K562 (cell line): ENCODE measurements around the gene CYS1. TPM values are rescaled to one million over a fixed set of nuclear protein-coding genes. Genes with fewer than 3 reads are reported as not detected.

ENCODE experiments used
- BCOR ChIP-seq: fragments of 450-650 bp; IDR thresholded peaks from 2 replicates; pipeline ENCODE4 v1.6.1; 2016
- BRD9 ChIP-seq: fragments of 450-650 bp; IDR thresholded peaks from 2 replicates; pipeline ENCODE4 v1.6.1; 2018; ENCODE audit warnings: low read depth; ENCODE audit not compliant: partially characterized antibody
- CC2D1A ChIP-seq: fragments of 450-650 bp; IDR thresholded peaks from 2 replicates; pipeline ENCODE4 v1.6.1; 2017; ENCODE audit warnings: mild to moderate bottlenecking
- FOSL1 ChIP-seq: fragments of 200-800 bp; sonication (Bioruptor generic); conservative IDR thresholded peaks from 2 replicates; pipeline ENCODE4 v1.6.1; 2016; ENCODE audit warnings: missing genetic modification characterization, missing compliant biosample characterization
- FOXM1 ChIP-seq, 2 experiments: fragments of 450-650 bp in 1 of 2; sonication (generic) in 1 of 2; formaldehyde crosslinking in 1 of 2; IDR thresholded peaks; 2 replicates each; pipeline versions ENCODE4 v1.6.1 to v1.9.0; 2017 to 2022; ENCODE audit warnings: low read depth in 2 of 2, mild to moderate bottlenecking in 2 of 2, missing genetic modification reagents in 1 of 2, moderate library complexity in 1 of 2
- GTF3C2 ChIP-seq: IDR thresholded peaks from 3 replicates; pipeline ENCODE4 v1.6.1; 2011; ENCODE audit warnings: borderline replicate concordance, mild to moderate bottlenecking, moderate library complexity; ENCODE audit not compliant: insufficient read length; ENCODE audit errors: extremely low read depth
- KDM1A ChIP-seq, 2 experiments: fragments of 450-650 bp; IDR thresholded peaks; 2 replicates each; pipeline ENCODE4 v1.6.1; 2016; ENCODE audit warnings: mild to moderate bottlenecking in 2 of 2
- KDM4B ChIP-seq, 2 experiments: fragments of 450-650 bp in 1 of 2; sonication (generic) in 1 of 2; IDR thresholded peaks; 2 replicates each; pipeline ENCODE4 v1.6.1; 2016 to 2017; ENCODE audit warnings: borderline replicate concordance in 2 of 2, antibody characterized with exemption in 1 of 2, low read depth in 1 of 2, mild to moderate bottlenecking in 1 of 2
- MIER1 ChIP-seq: fragments of 450-650 bp; IDR thresholded peaks from 2 replicates; pipeline ENCODE4 v1.6.1; 2016; ENCODE audit warnings: antibody characterized with exemption, mild to moderate bottlenecking, low read depth
- NFATC3 ChIP-seq: fragments of 450-650 bp; IDR thresholded peaks from 2 replicates; pipeline ENCODE4 v1.6.1; 2017; ENCODE audit warnings: mild to moderate bottlenecking
- RBM25 ChIP-seq: fragments of 200-400 bp; formaldehyde crosslinking; IDR thresholded peaks from 2 replicates; pipeline ENCODE4 v1.6.1; 2018; ENCODE audit warnings: low read length, low read depth, moderate library complexity; ENCODE audit not compliant: severe bottlenecking
- USF2 ChIP-seq: sonication (generic); formaldehyde crosslinking; IDR thresholded peaks from 2 replicates; pipeline ENCODE4 v1.5.0; 2020; ENCODE audit warnings: missing genetic modification reagents
- ZFP36 ChIP-seq: fragments of 150-350 bp; IDR thresholded peaks from 2 replicates; pipeline ENCODE4 v1.6.1; 2018; ENCODE audit warnings: low read length, low read depth; ENCODE audit not compliant: partially characterized antibody
- ZNF12 ChIP-seq: sonication (generic); formaldehyde crosslinking; IDR thresholded peaks from 2 replicates; pipeline ENCODE4 v1.4.0; 2020; ENCODE audit warnings: mild to moderate bottlenecking, missing genetic modification reagents
- ZNF592 ChIP-seq: fragments of 450-650 bp; IDR thresholded peaks from 2 replicates; pipeline ENCODE4 v1.6.1; 2017; ENCODE audit warnings: antibody characterized with exemption, mild to moderate bottlenecking
- ZNF639 ChIP-seq, 2 experiments: fragments of 200-800 bp in 1 of 2; sonication (Bioruptor generic) in 1 of 2; sonication (generic) in 1 of 2; formaldehyde crosslinking in 1 of 2; IDR thresholded peaks in 1 of 2; conservative IDR thresholded peaks in 1 of 2; 2 replicates each; pipeline versions ENCODE4 v1.5.0 to v1.6.1; 2016 to 2020; ENCODE audit warnings: missing compliant biosample characterization in 1 of 2, missing genetic modification characterization in 1 of 2, missing genetic modification reagents in 1 of 2
- ZNF764 ChIP-seq: fragments of 250-450 bp; sonication (Bioruptor Pico); IDR thresholded peaks from 2 replicates; pipeline ENCODE4 v1.4.0; 2020; ENCODE audit warnings: low read depth, mild to moderate bottlenecking, moderate library complexity
- polyA plus RNA-seq, 8 experiments: library from polyadenylated mRNA; depleted of rRNA in 4 of 8; stranded (reverse) in 5 of 8; unstranded in 3 of 8; fragments of >200 nt; fragmentation: Nextera tagmentation in 2 of 8; fragmentation: Illumina TruSeq in 1 of 8; extraction: Ambion mirVana in 2 of 8; extraction: Trizol in 1 of 8; gene quantifications; 2 replicates each; pipeline versions ENCODE4 v1.2.1 to v1.2.3, GENCODE V29; 2011 to 2014; ENCODE audit warnings: inconsistent platforms in 1 of 8, missing spikeins in 1 of 8
- total RNA-seq, 7 experiments: library from RNA; depleted of rRNA in 6 of 7; stranded (reverse); fragments of >200 nt in 6 of 7; fragmentation: Illumina TruSeq in 2 of 7; extraction: Trizol in 2 of 7; gene quantifications; 2 replicates each; pipeline versions ENCODE4 v1.2.1 to v1.2.3, GENCODE V29; 2011 to 2021; ENCODE audit warnings: low replicate concordance in 1 of 7

Gene CYS1
- total and polyA plus RNA-seq, 9 of the 15 experiments (the other 6 are each of a cell fraction or from before 2014, with no cell fraction given), result 0.11 to 0.13 TPM; not detected in 7

- TF ChIP-seq ZNF592 (no peak), KDM1A (IDR thresholded peaks at IDR 0.05) (peak; percentile 92 to 93), BRD9 (peak; percentile 68), ZNF639 (CRISPR knock-in tag; conservative IDR thresholded peaks at IDR 0.05 in 1 of 2, IDR thresholded peaks at IDR 0.05 in 1 of 2) (0 out of 4 replicates have a peak, but pooled peaks of 1 of the 2 experiments have one; percentile 12), MIER1 (no peak), CC2D1A (no peak), USF2 (CRISPR knock-in tag) (no peak), FOSL1 (tag) (no peak), RBM25 (peak; percentile 99), ZNF12 (CRISPR knock-in tag) (no peak), GTF3C2 (no peak), KDM4B (IDR thresholded peaks at IDR 0.05; ENCODE audit: borderline replicate concordance in 2 of 2, low read depth in 1 of 2) (no peak), NFATC3 (no peak), FOXM1 (IDR thresholded peaks at IDR 0.05; ENCODE audit: low read depth) (0 out of 2 replicates have a peak, but pooled peaks have one; percentile 20), FOXM1 (CRISPR knock-in tag; IDR thresholded peaks at IDR 0.05; ENCODE audit: low read depth) (no peak), ZFP36 (peak; percentile 95), ZNF764 (CRISPR knock-in tag) (no peak), BCOR (peak; percentile 99)
Measured at GRCh38 chr2:10035053-10035422, 45.2 kb downstream of the CYS1 start (continued).
